ENCODE data around the gene WDR1. TPM values are rescaled to one million over a fixed set of nuclear protein-coding genes. Genes with fewer than 3 reads are reported as not detected.

Gene WDR1
- total RNA-seq, 1 experiment from 2014 or later: 335 TPM

DNA sequence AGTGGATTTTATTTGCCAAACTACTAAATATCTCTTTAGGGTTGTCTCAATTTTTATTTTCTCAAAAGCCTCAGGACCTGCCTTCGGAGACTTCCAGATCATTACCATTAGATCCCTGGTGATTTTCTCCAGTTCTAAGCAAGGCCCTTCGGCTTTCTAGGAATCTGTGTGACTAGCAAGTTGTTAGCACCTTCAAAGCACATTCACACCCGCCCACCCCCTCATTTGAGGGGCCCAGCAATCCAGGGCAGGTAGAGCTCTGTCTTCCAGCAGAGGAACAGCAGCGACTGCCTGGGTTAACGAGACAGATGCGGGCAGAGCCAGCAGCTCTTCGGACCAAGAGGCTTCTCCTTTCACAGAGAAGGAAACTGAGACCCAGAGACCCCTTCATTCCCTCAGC lies 2.0 kb downstream of the WDR1 start:
- no peak for DNase-seq (ENCODE audit: low read depth)

DNA sequence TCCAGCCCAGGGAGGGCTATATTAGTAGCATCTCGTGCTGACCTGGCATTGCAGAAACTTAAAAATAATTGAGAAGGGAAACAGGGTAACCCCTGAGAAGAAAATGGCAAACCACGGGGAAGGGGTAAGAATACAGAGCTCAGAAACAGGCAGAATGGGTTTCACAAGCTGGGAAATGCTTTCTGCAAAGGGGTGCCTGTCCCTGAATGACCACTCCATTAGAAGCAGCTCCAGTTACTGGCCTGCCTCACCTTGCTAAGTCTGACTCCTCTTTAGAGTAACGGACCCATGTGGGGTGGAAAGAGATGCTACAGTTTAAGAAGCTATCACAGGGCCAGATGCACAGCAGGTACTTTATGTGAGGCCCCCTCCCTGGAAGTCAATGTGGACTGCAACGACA lies 2.5 kb downstream of the WDR1 start:
- no peak for DNase-seq (ENCODE audit: low read depth)

DNA sequence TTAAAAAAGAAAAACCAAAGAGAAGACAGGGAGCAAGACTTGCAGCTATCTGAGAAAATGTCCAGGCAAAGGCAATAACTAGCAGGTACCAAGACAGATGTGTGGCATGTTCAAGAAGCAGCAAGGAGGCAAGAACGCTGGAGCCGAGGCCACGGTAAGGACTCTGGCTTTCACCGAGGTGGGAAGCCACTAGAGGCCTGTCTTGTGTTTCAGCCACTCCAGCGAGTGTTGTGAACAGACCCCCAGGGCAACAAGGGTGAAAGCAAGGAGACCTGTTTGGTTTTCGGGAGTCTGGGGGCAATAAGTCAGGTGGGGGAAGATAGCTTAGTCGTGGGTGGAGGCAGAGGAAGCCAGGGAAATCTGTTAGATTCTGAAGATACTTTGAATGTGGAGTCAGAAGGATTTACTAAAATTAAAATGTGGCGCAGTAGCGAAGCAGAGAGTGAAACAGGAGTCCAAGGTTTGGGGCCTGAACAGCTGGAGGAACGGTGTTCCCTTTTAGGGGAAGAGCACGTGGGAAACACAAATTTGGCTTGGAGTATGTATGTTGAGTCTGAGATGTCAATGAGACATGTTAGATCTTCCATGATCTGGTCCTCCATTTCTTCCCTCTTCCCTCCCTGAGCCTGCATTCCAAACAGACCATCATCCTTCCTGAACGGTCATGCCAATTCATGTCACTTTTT lies 3.1 kb downstream of the WDR1 start:
- DNase-seq (ENCODE audit: low read depth): no peak

DNA sequence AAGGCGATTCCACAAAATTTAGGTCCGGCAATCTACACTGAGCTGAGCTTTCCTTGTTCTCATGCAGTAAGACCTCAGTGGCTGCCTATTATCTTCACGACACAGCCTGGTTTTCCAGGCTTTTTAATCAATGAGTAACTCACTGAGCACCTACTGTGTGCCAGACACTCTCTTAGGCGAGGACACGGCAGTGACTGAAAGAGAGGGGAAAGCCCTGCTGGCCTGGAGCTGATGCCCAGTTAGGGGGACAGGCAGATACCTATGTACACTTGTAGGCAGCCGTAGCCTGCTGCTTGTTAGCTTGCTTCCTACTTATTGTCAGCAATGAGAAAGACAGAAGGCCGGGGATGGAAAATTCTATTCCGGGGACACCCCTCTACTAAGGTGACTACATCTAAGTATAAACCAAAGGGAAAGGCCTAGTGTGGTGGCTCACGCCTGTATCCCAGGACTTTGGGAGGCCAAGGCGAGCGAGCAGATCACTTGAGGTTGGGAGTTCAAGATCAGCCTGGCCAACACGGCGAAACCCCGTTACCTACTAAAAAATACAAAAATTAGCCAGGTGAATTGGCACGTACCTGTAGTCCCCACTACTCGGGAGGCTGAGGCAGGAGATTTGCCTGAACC lies 3.8 kb downstream of the WDR1 start:
- no peak for DNase-seq (ENCODE audit: low read depth)

DNA sequence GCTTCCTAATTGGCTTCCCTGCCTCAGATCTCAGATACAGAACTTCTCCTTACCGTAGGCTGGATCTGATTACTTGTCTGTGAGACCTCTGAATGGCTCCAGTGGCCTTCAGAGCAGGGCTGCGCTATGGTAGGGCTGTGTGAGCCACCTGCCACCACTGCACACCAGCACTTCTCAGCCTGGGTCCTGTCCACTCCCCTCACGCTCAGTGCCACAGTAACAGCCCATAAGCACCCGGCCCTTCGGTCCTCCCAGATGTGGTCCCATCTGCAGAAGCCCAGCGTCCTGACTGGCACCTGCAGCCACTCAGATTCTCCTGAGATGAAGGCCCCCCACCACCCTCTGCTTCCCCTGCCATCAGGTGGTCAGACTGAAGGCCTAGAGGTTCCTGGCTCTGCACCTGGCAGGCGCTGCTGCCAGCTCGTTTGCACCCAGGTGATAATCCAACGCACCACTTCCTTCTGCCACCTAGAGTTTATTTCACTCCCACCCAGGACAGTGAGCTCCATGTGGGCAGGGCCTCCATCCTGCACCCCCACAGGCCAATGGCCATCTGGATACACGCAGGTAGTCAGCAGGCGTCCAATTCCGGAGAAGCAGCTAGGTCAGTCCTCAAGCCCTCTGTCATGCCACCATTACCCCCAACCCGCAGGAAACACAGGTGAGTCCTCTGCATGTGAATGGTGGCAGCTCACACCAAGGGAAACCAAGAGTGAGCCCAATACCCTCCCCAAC lies 5.4 kb downstream of the WDR1 start:
- DNase-seq (ENCODE audit: low read depth): no peak

DNA sequence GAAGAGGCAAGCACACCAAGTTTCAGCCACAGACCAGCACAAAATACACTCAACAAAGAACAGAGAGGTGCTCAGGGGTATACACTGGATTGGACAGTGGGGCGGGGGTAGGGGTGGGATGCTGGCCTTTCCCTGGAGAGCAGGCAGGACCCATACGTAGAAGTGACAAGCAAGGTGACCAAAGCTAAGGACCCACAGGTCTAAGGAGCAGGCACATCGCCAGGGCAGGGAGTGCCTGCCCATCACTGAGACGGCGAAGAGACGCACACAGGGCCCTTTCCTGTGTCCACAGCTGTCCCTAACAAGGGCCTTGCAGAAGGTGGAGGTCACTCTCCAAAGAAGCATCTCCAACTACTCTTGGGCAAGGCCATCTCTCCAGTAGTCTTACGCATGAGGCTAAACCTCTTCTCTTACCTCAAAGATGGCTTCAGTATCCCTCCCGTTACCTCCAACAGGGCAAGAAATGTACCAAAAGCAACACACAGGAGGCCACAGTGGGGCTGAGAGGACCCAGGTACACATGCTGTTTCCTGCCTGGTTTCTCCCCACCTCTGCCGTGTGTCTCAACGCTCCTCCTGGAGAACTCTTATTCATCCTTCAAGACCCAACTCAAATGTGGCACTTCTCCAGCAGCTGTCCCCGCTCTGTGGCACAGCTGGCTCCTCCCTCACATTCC lies 6.5 kb downstream of the WDR1 start:
- no peak for DNase-seq (ENCODE audit: low read depth)

DNA sequence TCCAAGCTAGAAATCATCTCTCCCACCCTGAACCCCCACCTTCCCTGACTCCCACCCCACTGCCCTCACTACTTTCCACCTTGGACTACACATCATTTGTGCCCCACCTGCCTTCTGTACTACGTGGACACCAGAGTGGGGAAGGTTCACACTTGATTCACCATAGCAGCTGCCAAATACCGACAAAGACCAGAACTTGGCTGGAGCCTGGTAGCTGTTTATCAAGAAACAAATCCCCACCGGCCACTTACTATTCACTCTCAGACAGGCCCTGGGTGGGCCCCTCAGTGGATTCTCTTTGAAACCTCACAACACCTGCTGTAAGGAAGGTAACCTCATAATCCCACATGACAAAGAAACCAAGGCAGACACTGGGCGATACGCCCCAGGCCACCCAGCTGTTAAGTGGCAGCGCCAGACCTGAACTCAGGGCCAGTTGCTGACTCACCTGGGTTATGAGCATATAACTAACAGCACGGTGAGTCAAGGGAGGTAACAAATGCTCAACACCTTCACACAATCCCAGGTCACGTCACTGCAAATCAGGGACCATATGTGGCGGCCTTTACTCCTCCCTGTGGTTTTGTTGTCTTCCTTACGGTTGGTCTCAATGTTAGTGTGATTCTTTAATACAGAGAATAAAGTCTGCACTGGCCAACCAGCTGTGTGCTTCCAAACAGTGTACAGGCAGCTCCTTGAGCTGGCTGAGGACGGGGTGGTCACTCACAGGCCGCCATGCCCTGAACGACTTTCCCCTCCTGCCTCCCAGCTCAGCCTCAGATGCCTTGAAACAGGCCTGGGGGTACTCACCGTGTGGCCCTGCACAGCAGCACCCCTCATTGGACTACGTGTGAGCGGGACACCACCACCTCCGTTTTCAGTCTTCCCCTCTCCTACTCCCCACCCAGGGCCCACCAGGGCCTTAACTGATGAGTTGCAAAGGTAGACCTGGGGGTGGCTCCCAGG lies 7.5 kb downstream of the WDR1 start:
- peak; percentile 46 for DNase-seq (ENCODE audit: low read depth)

DNA sequence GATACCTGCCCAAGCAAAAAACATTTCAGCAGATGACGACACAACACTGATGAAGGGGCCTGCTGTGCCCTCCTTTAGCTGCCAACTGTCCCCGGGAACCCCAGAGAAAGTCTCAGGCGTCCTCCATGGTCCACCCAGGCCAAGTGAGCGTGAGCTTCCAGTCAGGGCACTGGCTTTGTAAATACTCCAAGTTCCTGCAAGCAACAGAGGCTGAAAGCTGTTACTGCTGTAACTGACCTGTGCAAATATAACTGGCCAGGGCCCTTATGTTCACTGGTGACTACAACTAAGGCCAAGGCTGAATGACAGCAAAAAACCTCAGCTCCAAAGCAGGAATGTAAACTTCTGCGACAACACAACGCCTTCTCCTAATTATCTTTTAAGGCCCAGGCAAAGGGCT lies 8.2 kb downstream of the WDR1 start:
- DNase-seq (ENCODE audit: low read depth): no peak

DNA sequence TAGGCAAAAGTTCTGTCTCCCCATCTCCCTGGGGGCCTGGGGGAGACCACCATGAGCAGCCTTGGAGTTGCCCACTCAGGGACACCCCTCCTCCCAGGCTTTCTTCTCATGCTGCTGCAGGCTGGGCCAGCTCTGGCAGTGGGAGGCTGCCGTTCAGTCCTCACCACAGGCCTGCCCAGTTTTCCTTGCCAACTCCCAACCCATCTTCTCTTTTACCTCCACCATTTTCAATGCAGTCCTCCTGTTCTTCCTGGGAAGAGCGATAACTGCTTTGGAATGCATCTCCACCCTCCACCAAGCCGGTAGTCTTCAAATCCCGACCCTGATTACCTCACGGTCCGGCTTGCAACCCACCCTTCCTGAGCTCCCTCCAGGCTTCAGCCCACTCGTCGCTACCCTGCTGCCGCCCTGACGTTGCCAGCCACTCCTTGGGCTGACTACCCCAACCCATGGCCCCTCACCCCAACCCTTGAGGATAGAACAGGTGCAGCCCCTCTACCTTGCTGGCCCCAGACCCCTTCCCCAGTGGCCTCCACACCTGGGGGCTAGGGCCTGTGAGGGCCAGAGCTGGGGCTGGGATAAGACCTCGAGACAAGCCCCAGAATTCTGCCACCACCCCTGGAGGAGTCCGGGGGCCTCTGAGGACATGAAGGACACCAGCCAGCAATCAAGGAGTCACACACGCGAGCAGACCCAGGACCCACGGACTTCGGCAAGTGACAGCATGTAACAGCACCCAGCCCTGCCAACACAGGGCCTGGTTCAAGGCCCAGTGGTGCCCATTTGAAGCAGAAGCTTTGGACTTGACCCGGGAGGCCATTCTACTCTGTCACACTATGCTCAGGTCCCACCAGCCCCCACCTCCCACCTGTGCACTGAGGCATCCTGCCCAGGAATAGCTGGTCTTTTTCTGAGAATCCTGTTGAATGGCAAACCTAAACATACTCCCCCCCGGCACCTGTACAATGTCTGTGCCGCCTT lies 9.2 kb downstream of the WDR1 start:
- DNase-seq (ENCODE audit: low read depth): no peak

DNA sequence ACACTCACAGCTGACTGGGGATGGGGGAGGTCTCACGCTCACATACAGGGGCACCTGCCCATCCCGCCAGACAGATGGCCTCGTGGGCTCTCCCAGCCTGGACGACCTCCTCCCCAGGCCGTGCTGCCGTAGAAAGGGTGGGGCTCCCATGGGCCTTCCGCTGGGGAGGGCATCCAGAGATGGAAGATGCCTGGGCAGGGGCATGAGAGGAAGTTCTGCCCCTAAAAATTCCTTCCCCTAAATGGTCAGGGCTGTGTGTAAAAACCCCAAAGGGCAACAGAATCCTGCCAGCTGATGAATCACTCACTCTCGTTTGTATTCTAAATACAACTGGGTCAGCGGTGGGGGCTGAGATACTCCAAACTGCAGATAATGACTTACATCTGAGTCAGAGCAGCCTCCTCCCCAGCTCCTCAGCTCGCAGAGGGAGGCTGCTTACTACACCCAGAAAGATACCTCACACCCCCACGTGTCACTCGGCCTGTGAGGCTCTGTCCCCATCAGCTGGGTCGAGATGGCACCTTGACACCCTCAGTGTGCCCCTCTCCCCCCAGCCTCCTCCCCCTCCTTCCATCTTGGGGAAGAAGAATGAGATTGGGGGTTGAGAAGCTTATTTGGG lies 10.1 kb downstream of the WDR1 start:
- peak; percentile 97 for DNase-seq (ENCODE audit: low read depth)

DNA sequence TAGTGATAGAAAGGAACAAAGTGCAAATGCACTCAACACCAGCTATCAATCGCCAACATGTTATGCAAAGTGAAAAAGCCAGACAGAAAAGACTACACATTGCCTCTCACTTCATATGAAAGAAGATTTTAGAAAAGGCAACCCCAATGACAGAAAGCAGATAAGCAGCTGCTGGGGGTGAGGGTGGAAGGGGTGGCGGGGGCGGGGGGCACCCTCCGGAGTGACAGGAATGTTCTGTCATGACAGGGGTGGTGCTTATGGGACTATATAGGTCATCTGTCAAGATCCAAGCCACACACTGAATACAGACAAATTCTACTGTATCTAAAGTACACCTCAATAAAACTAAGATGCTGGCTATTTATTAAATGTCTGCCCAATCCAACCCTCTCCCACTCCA lies 10.7 kb downstream of the WDR1 start:
- no peak for DNase-seq (ENCODE audit: low read depth)

DNA sequence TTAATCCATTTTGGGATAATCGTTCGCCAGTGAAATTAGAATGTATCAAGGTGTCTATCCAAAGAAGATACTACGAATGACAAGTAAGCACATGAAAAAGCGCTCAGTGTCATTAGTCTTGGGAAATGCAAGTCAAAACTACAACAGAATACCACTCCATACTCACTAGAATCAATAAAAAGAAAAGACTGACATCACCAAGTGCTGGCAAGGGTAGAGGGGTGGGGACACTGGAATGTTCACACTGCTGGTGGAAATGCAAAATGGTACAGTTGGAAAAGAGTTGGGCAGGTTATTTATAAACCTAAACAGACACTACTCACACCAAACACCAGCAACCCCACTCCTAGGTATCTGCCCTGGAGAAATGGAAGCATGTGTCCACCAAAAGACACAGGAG lies 11.2 kb downstream of the WDR1 start:
- no peak for DNase-seq (ENCODE audit: low read depth)

DNA sequence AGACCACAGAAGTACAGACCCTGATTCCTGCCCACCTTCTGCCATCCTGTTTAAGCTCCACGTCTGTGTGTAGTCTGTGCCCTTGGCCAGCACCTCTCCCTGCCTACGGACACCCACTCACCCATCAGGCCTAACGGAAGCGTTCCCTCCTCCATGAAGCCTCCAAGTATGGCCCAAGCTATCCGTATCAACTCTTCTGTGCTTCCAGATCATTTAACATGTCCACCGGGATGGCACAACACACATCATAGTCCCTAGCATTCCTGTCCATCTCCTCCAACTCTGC lies 11.7 kb downstream of the WDR1 start:
- DNase-seq (ENCODE audit: low read depth): no peak

DNA sequence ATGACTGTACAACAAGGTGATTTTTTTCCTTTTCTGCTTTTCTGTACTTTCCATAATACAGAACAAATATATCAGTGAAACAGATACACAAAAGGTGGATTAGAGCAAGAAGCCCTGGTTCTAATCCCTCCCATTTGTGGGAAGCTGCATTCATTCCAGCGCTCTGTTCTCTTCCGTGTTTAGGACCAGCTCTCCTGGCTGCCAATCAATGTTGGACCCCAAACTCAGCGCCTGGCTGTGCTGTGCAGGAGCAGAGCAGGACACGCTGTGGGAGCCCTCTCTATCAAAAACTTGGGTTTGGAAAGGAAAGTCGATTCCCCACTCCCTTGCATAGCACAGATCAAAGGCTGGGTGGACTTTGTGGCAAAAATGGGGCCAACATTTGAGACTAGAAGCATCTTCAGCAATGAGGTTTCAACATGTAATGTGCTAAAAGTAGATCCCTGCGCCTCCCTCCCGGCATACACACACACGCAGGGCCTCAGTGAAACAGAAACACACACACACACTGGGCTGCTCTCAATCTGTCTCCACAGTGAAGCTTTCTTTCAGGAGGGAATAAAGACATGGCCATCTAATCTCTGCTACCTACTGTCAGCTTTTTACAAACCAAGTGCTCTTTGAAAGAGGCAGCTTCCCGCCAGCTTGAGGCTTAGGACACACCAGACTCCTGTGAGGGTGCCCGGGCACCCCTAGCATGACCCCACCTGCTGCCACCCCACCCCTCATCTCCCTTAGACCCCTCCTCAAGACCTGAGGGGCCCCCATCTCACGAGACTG lies 12.2 kb downstream of the WDR1 start:
- DNase-seq (ENCODE audit: low read depth): no peak

DNA sequence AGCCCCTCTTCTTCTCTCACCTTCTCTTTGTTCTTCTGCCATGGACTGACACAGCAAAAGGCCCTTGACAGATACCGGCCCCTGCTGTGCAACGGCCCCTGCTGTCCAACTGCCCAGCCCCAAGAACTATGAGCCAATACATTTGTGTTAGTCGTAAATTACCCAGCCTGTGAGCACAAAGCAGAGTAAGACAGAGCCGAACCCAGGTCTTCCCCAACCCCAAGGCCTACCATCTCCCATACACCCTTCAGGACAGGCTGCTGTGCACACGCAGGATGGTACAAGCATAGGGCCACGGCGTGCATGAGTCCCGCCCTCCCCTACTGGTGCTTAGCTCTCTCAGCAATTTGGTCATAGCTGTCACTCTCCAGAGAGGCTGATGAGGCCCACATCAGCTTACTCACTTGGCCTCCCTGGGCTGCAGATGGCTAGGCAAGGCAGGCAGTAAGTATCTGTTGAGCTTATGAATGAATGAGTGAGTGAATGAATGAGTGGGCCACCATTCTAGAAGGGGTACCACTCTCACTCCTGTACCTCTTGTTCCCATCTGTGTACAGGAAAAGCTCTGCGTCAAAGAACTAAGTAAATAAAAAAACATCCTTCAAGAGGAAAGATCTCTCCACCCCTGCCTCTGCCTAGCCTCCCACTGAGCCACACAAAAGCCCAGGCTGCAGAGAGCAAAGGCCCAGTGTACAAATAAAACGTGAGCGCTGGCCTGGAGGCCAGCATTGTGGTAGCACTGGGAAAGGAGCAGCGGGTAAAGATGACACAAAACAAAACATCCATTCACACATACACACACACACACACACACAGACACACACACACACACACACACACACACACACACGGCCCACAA lies 13.9 kb downstream of the WDR1 start:
- no peak for DNase-seq (ENCODE audit: low read depth)

DNA sequence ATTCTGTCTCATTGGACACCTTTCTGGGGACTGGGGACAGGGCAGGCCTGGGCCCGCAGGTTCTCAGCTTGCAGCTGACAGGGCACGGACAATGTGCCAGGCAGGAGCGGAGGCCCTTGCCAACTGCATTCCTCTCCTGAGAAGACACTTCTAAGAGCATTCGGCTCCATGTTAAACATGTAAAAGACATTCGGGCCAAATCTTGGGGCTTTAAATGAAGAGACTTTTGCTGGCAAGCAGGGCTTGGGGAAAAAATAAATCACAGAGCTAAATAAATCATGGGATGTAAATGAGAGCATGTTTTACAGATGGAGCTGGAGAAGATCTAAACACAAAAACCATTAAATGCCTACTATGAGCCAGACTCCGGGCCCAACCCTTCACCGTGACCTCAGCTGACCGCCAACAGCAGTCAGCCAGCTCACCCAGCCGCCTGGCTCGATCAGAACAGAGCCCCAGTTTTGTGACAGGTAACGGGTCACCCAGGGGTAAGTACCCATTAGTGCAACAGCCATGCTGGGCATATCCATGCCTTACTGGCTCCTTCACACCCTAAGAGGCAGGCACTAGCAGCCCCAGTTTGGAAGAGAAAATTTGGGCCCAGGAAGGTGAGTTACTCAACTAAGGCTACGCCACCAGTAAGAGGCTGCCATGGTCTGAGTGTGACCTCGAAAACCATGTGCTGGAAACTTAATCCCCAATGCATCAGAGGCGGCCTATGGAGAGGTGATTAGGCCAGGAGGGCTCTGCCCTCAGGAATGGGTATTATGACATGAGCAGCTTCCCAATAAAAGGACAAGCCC lies 14.7 kb downstream of the WDR1 start:
- DNase-seq (ENCODE audit: low read depth): no peak

DNA sequence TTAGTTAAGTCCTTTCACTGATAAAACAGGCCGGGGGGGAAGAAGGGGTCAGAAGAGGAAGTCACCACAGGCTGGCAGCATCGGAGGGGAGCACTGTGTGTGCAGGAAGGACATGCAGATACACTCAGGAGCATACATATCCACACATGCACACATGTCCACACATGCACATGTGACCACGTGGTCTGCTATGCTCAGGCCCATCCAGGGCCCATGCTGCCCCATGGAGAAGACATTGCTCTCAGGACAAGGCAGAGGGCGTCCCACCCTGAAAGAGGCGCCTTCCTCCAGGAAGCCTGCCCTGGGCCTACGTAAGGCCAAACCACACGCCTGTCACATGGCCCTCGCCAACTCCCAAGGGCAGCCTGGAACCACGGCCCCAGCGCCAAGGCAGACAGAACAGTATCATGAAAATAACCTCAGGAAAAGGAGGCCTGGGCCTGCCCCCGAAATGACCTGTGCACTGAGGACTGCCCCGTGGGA lies 15.8 kb downstream of the WDR1 start:
- no peak for DNase-seq (ENCODE audit: low read depth)

Measured in LHCN-M2 (cell line).